Tibial nerve (tissue), 4 donors: Measurements from ENCODE around the gene R3HCC1L. TPM values are rescaled to one million over a fixed set of nuclear protein-coding genes. Genes with fewer than 3 reads are reported as not detected.

Experiments used
- DNase-seq, 2 donors: peaks; one replicate each; pipeline ENCODE4 v3.0.0-alpha.2; 2019; ENCODE audit warnings: low spot score in 2 of 2
- H3K27ac ChIP-seq, 4 donors: fragments of 200-600 bp; sonication (generic) in 3 of 4; one replicate each; pipeline ENCODE4 v1.5.1; 2017 to 2019; ENCODE audit warnings: mild to moderate bottlenecking in 1 of 4
- H3K27me3 ChIP-seq, 2 donors: fragments of 200-600 bp; sonication (generic) in 1 of 2; one replicate each; pipeline versions ENCODE4 v1.5.1 to v1.6.0; 2017 to 2019
- H3K36me3 ChIP-seq, 3 donors: fragments of 200-600 bp; sonication (generic); one replicate each; pipeline ENCODE4 v1.5.1; 2018 to 2019
- H3K4me1 ChIP-seq, 4 donors: fragments of 200-600 bp; sonication (generic) in 3 of 4; one replicate each; pipeline ENCODE4 v1.5.1; 2017 to 2019
- H3K4me3 ChIP-seq, 4 donors: fragments of 200-600 bp; sonication (generic) in 3 of 4; one replicate each; pipeline ENCODE4 v1.5.1; 2017 to 2019; ENCODE audit warnings: mild to moderate bottlenecking in 1 of 4, moderate library complexity in 1 of 4
- H3K9me3 ChIP-seq, 4 donors: fragments of 200-600 bp; sonication (generic) in 3 of 4; one replicate each; pipeline ENCODE4 v1.5.1; 2017 to 2019
- CTCF ChIP-seq, 5 experiments: fragments of 200-600 bp in 3 of 5; fragments of 450-650 bp in 2 of 5; sonication (generic) in 3 of 5; IDR thresholded peaks; one replicate each; pipeline ENCODE4 v1.5.1; 2016 to 2019; ENCODE audit warnings: antibody characterized with exemption in 5 of 5, mild to moderate bottlenecking in 3 of 5, moderate library complexity in 2 of 5
- EP300 ChIP-seq, 2 donors: sonication (generic); formaldehyde crosslinking; IDR thresholded peaks; one replicate each; pipeline ENCODE4 v1.6.1; 2017; ENCODE audit warnings: antibody characterized with exemption in 2 of 2, mild to moderate bottlenecking in 1 of 2
- POLR2A ChIP-seq, 2 donors: fragments of 450-650 bp; IDR thresholded peaks; one replicate each; pipeline ENCODE4 v1.6.1; 2017; ENCODE audit warnings: antibody characterized with exemption in 2 of 2, mild to moderate bottlenecking in 2 of 2, moderate library complexity in 2 of 2
- WGBS, 2 donors: methylation state at CpG; one replicate each; pipeline ENCODE4 v1.1.5; 2018; 5-methylcytosine and 5-hydroxymethylcytosine counted together
- total RNA-seq, 4 donors: library from RNA; depleted of rRNA; stranded (reverse); fragments of >200 nt; gene quantifications; one replicate each; pipeline ENCODE4 v1.1.0, GENCODE V29; 2016

Gene R3HCC1L
- total RNA-seq, 4 donors from 2014 or later: 10.8 to 15.1 (median 13.5) TPM

GRCh38 chr10:98264378-98265065, 130.1 kb downstream of the R3HCC1L start:
- no peak overlapping the region for H3K4me3 ChIP-seq
- peaks cover 0 to 34% (median 0%) of the 10 kb centered on the region in 3 donors for H3K36me3 ChIP-seq
- H3K9me3 ChIP-seq: no peaks in the 10 kb centered on the region
- peaks cover 0 to 66% (median 10%) of the 10 kb centered on the region in 4 donors for H3K4me1 ChIP-seq
- peak overlapping the region in 1 of 4 donors; percentile 0 for H3K27ac ChIP-seq
- WGBS, 2 donors: 79 to 84% methylated on average over 12 of the region's 12 CpGs
- no peak for DNase-seq
- H3K27me3 ChIP-seq: no peaks in the 10 kb centered on the region
- TF ChIP-seq EP300 (IDR thresholded peaks at IDR 0.05): no peak
- no peak for TF ChIP-seq POLR2A (IDR thresholded peaks at IDR 0.05)
- no peak for TF ChIP-seq CTCF (IDR thresholded peaks at IDR 0.05)

GRCh38 chr10:98265403-98266378, 131.2 kb downstream of the R3HCC1L start:
- no peak overlapping the region for H3K4me3 ChIP-seq
- H3K36me3 ChIP-seq: peaks cover 0 to 29% (median 0%) of the 10 kb centered on the region in 3 donors
- no peaks in the 10 kb centered on the region for H3K27me3 ChIP-seq
- 55 to 62% methylated on average over 12 to 17 of the region's 17 CpGs for whole genome bisulfite sequencing, 2 donors
- TF ChIP-seq CTCF (IDR thresholded peaks at IDR 0.05) (no peak), EP300 (IDR thresholded peaks at IDR 0.05) (peak in 1 of 2 donors; percentile 46), POLR2A (IDR thresholded peaks at IDR 0.05) (no peak)
- peaks cover 0 to 68% (median 15%) of the 10 kb centered on the region in 4 donors for H3K4me1 ChIP-seq
- peak overlapping the region in 3 of 4 donors; percentile 40 to 95 (median 89) for H3K27ac ChIP-seq
- no peaks in the 10 kb centered on the region for H3K9me3 ChIP-seq
- DNase-seq: no peak

- Histone ChIP-seq H3K4me3 (peak overlapping the region in 1 of 4 donors; percentile 34), H3K9me3 (no peaks in the 10 kb centered on the region), H3K27ac (peak overlapping the region in 3 of 4 donors; percentile 75 to 95 (median 89)), H3K4me1 (peaks cover 0 to 64% (median 15%) of the 10 kb centered on the region in 4 donors), H3K27me3 (no peaks in the 10 kb centered on the region), H3K36me3 (peaks cover 0 to 20% (median 0%) of the 10 kb centered on the region in 3 donors)
- WGBS, 2 donors: 74 to 82% methylated on average over 5 of the region's 5 CpGs
- TF ChIP-seq EP300 (IDR thresholded peaks at IDR 0.05) (no peak), CTCF (IDR thresholded peaks at IDR 0.05) (no peak), POLR2A (IDR thresholded peaks at IDR 0.05) (no peak)
- DNase-seq: no peak
Measured at GRCh38 chr10:98266647-98267046, 132.2 kb downstream of the R3HCC1L start.

GRCh38 chr10:98267069-98267893, 132.8 kb downstream of the R3HCC1L start:
- peak overlapping the region; percentile 31 to 66 (median 34) for H3K4me3 ChIP-seq
- peaks cover 0 to 63% (median 15%) of the 10 kb centered on the region in 4 donors for H3K4me1 ChIP-seq
- peaks cover 0 to 14% (median 0%) of the 10 kb centered on the region in 3 donors for H3K36me3 ChIP-seq
- TF ChIP-seq POLR2A (IDR thresholded peaks at IDR 0.05) (no peak), CTCF (IDR thresholded peaks at IDR 0.05) (no peak), EP300 (IDR thresholded peaks at IDR 0.05) (no peak)
- 52 to 60% methylated on average over 20 to 22 of the region's 22 CpGs for WGBS, 2 donors
- DNase-seq: no peak
- peak overlapping the region; percentile 34 to 95 (median 82) for H3K27ac ChIP-seq
- H3K27me3 ChIP-seq: no peaks in the 10 kb centered on the region
- no peaks in the 10 kb centered on the region for H3K9me3 ChIP-seq
